ACC112 (cell line): ENCODE results near the gene RPS6KC1.
"Not testable (repeated sequence)": the region's sequence is repeated elsewhere in the genome, so short reads cannot be mapped to it uniquely, and the experiment has no call there.

ENCODE experiments used
- H2AFZ ChIP-seq: fragments of 200-600 bp; sonication (generic); one replicate; pipeline ENCODE4 v1.6.0; 2017; ENCODE audit warnings: antibody characterized with exemption, low read length; ENCODE audit not compliant: unreplicated experiment
- H3K27ac ChIP-seq: fragments of 200-600 bp; sonication (generic); 2 replicates; pipeline ENCODE4 v1.5.1; 2014; ENCODE audit warnings: low read depth, mild to moderate bottlenecking, antibody characterized with exemption, low read length, moderate library complexity
- H3K27me3 ChIP-seq: fragments of 200-600 bp; sonication (generic); 2 replicates; pipeline ENCODE4 v1.6.1; 2014; ENCODE audit warnings: mild to moderate bottlenecking, antibody characterized with exemption, low read length, moderate library complexity, mixed read lengths; ENCODE audit not compliant: insufficient read depth
- H3K36me3 ChIP-seq: fragments of 200-600 bp; sonication (generic); 2 replicates; pipeline ENCODE4 v1.6.1; 2016; ENCODE audit warnings: mild to moderate bottlenecking, antibody characterized with exemption, low read length, moderate library complexity, mixed read lengths; ENCODE audit not compliant: insufficient read depth
- H3K4me1 ChIP-seq: fragments of 200-600 bp; sonication (generic); one replicate; pipeline ENCODE4 v1.6.1; 2016; ENCODE audit warnings: low read length, mixed read lengths; ENCODE audit not compliant: insufficient read depth, unreplicated experiment, control insufficient read depth
- H3K4me3 ChIP-seq: fragments of 200-600 bp; sonication (generic); 2 replicates; pipeline ENCODE4 v1.5.1; 2014; ENCODE audit warnings: mild to moderate bottlenecking, low read depth, low read length
- H3K79me2 ChIP-seq: fragments of 200-600 bp; sonication (generic); one replicate; pipeline ENCODE4 v1.6.0; 2016; ENCODE audit warnings: low read length; ENCODE audit not compliant: control insufficient read depth, unreplicated experiment, insufficient read depth

Gene RPS6KC1

DNA sequence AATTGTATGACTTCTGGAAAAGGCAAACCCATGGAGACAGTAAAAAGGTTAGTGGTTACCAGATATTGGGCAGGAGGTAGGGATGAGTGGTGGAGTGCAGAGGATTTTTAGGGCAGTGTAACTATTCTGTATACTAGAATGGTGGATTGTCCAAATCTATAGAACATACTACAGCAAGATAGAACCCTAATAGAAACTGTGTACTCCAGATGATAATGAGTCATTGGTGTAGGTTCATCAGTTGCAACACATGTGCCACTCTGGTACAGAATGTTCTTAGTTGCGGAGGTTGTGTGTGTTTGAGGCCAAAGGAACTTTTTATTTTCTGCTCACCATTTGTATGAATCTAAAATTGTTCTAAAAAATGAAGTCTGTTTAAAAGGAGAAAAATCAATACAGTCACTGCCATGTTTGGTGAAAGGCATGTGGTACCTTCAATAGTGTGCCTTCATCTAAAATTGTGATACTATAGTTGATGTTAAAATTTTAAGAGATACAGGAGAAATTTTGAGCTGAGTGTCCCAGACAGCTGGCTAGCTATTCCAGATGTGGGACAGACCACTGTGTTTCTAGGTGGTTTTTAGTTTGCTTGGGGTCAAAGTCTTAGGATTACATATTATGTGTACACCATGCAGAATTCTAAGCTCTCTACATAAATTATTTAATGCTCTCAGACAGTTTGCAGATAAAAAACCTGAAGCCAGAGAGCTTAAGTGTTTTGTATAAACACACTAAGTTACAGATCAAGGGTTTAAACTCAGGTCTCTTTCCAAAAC, 150.5 kb downstream of the RPS6KC1 start:
- Histone ChIP-seq H3K27ac (peak overlapping the region; percentile 96), H3K4me1 (peaks cover 15% of the 10 kb centered on the region), H2AFZ (no peak overlapping the region), H3K36me3 (peaks cover 29% of the 10 kb centered on the region), H3K79me2 (no peaks in the 10 kb centered on the region), H3K27me3 (no peaks in the 10 kb centered on the region), H3K4me3 (peak overlapping the region; percentile 29; the same call in 1 of the 2 replicates)

DNA sequence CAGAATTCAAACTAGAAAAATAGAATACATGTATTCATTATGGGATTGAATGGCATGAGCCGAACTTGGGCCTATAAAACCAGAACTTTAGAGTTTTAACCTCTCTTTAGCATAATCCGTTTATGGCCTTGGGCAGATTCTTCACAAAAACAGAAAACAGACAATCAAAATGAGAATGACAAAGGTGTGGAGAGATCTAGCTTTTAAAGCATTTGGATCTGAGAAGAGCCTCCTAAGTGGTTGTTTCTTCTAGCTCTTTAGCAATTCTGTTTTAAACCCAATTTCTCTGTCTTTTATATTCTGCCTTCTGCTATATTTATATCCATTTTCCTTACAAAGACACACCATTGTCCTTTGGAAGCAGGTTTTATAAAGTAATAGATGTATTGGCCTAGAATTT, 160.2 kb downstream of the RPS6KC1 start:
- H3K79me2 ChIP-seq = no peaks in the 10 kb centered on the region
- H3K4me1 ChIP-seq = no peaks in the 10 kb centered on the region
- H2AFZ ChIP-seq = no peak overlapping the region
- no peak overlapping the region for H3K27ac ChIP-seq
- H3K4me3 ChIP-seq = no peak overlapping the region
- H3K36me3 ChIP-seq = peaks cover 12% of the 10 kb centered on the region
- H3K27me3 ChIP-seq = no peaks in the 10 kb centered on the region

DNA sequence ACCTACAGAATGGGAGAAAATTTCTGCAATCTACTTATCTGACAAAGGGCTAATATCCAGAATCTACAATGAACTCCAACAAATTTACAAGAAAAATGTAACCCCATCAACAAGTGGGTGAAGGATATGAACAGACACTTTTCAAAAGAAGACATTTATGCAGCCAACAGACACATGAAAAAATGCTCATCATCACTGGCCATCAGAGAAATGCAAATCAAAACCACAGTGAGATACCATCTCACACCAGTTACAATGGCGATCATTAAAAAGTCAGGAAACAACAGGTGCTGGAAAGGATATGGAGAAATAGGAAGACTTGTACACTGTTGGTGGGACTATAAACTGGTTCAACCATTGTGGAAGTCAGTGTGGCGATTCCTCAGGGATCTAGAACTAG, 168.0 kb downstream of the RPS6KC1 start:
- H3K79me2 ChIP-seq, H3K36me3 ChIP-seq, H3K27me3 ChIP-seq, H3K4me1 ChIP-seq, H2AFZ ChIP-seq, H3K27ac ChIP-seq, H3K4me3 ChIP-seq: not testable (repeated sequence)

DNA sequence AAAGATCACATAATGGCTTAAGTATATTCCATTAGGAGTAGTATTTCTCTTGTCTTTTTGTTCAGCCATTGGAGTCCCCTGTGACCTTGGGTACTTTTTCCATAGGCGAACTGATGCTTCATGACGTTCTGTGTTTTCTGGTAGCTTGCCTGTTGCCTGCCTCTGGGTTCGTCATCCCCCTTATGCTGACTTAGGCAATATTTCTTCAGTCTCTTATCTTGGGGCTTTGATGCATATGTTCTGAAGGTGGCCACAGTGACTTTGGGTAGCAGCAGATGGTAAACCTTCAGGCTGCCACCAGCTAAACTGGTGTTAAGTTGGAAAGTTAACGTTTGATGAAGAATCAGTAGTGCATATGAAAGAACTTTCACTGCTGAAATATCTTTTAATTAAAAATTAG, 170.2 kb downstream of the RPS6KC1 start:
- no peaks in the 10 kb centered on the region for H3K79me2 ChIP-seq
- no peaks in the 10 kb centered on the region for H3K4me1 ChIP-seq
- H3K4me3 ChIP-seq = no peak overlapping the region
- H3K27me3 ChIP-seq = no peaks in the 10 kb centered on the region
- H3K27ac ChIP-seq = no peak overlapping the region
- H2AFZ ChIP-seq = no peak overlapping the region
- no peaks in the 10 kb centered on the region for H3K36me3 ChIP-seq

DNA sequence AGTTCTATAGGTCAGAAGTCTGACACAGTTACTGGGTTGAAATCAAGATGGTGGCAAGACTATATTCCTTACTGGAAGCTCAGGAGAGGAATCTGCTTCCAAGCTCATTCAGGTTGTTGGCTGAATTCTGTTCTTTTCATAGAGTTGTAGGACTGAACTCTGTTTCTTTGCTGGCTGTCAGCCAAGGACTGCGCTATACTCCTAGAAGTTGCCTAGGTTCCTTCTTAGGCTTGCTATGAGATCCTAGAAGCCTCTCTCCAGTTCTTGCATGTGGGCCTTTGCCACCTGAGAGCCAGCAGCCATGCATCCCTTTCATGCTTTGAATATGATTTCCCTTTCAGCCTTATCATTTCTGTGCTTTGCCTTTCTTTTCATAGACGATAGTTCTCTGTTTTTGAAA, 176.4 kb downstream of the RPS6KC1 start:
- Histone ChIP-seq H3K27ac (no peak overlapping the region), H3K4me3 (no peak overlapping the region), H3K4me1 (peaks cover 22% of the 10 kb centered on the region), H3K36me3 (no peaks in the 10 kb centered on the region), H3K79me2 (peaks cover 3% of the 10 kb centered on the region), H3K27me3 (no peaks in the 10 kb centered on the region), H2AFZ (no peak overlapping the region)

GRCh38 chr1:213231795-213232231, 180.8 kb downstream of the RPS6KC1 start:
- H2AFZ ChIP-seq = no peak overlapping the region
- peaks cover 3% of the 10 kb centered on the region for H3K79me2 ChIP-seq
- peak overlapping the region; percentile 64 for H3K27ac ChIP-seq
- peak overlapping the region; percentile 31 for H3K4me3 ChIP-seq
- no peaks in the 10 kb centered on the region for H3K27me3 ChIP-seq
- peaks cover 25% of the 10 kb centered on the region for H3K4me1 ChIP-seq
- peaks cover 6% of the 10 kb centered on the region; the same call in 1 of the 2 replicates for H3K36me3 ChIP-seq

- Histone ChIP-seq H3K79me2 (no peaks in the 10 kb centered on the region), H3K27me3 (no peaks in the 10 kb centered on the region), H3K4me3 (no peak overlapping the region), H3K27ac (no peak overlapping the region), H2AFZ (no peak overlapping the region), H3K4me1 (no peaks in the 10 kb centered on the region), H3K36me3 (peaks cover 4% of the 10 kb centered on the region; the same call in 1 of the 2 replicates)
Observed at GRCh38 chr1:213242883-213243282, 191.8 kb downstream of the RPS6KC1 start.

- Histone ChIP-seq H3K27me3 (no peaks in the 10 kb centered on the region), H3K79me2 (no peaks in the 10 kb centered on the region), H3K27ac (no peak overlapping the region), H2AFZ (no peak overlapping the region), H3K4me1 (no peaks in the 10 kb centered on the region), H3K4me3 (no peak overlapping the region), H3K36me3 (peaks cover 4% of the 10 kb centered on the region; the same call in 1 of the 2 replicates)
Observed at GRCh38 chr1:213244664-213245091, 193.6 kb downstream of the RPS6KC1 start.

DNA sequence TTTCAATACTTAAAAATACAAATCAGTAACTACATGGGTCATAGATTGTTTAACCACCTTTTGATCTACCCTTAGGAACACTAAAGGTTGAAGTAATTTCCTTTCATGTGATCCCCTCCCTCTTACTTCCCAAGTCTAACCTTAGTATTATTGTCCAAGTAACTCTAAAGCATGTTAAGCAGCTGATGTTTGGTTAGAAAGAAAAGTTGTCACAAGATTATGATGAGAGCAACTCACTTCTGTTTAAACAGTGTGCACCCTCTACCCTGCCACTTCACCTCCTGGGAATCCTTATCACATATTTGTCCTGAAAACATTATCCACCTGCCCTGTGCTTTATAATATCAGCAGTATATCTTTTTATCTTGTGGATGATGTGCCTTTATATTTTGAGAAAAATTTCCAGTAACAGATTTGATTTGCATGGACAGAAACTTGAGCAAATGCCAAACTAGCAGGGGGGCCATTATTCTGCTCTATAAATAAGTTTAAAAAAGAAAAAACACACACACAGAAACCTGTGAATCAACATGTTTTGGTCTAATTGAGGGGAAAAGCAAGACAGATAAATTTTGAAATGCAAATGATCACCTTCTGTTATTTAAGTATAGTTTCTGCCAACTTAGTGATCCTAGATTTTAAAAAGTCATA, 194.3 kb downstream of the RPS6KC1 start:
- H3K27ac ChIP-seq = no peak overlapping the region
- no peaks in the 10 kb centered on the region for H3K4me1 ChIP-seq
- H3K27me3 ChIP-seq = no peaks in the 10 kb centered on the region
- H2AFZ ChIP-seq = no peak overlapping the region
- peaks cover 4% of the 10 kb centered on the region; the same call in 1 of the 2 replicates for H3K36me3 ChIP-seq
- H3K79me2 ChIP-seq = no peaks in the 10 kb centered on the region
- H3K4me3 ChIP-seq = no peak overlapping the region

DNA sequence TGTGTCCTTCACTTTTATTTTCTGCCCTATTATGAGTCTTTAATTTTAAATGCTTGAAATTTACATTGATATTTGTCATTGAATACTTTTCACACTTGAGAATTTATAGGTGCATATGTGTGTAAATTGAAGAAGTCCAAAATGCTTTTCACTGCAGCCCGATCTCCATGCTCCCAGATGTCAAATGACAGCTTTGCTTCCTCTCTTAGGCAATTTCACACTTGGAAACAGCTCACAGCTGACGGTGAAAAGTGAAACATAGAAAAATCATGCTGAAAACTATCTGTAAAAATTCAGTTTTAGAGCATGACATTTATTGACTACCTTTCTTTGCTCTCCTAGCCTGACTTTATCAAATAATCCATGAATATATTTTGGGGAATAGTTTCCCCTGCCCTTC, 196.0 kb downstream of the RPS6KC1 start:
- H3K4me1 ChIP-seq = no peaks in the 10 kb centered on the region
- H3K27me3 ChIP-seq = no peaks in the 10 kb centered on the region
- H3K79me2 ChIP-seq = no peaks in the 10 kb centered on the region
- H3K4me3 ChIP-seq = no peak overlapping the region
- no peaks in the 10 kb centered on the region for H3K36me3 ChIP-seq
- no peak overlapping the region for H2AFZ ChIP-seq
- no peak overlapping the region for H3K27ac ChIP-seq

GRCh38 chr1:213249395-213249794, 198.4 kb downstream of the RPS6KC1 start:
- Histone ChIP-seq H3K4me1 (no peaks in the 10 kb centered on the region), H2AFZ (no peak overlapping the region), H3K4me3 (no peak overlapping the region), H3K36me3 (no peaks in the 10 kb centered on the region), H3K27me3 (no peaks in the 10 kb centered on the region), H3K27ac (no peak overlapping the region), H3K79me2 (no peaks in the 10 kb centered on the region)
